HUES48 (cell line): ENCODE results near the gene CCDC146.

Experiments used
- H3K27ac ChIP-seq: one replicate; pipeline ENCODE4 v1.7.0; 2013; ENCODE audit warnings: low read depth, low read length, inconsistent platforms
- H3K27me3 ChIP-seq: 2 replicates; pipeline ENCODE4 v1.6.1; 2013; ENCODE audit warnings: mild to moderate bottlenecking, low read length; ENCODE audit not compliant: control insufficient read depth, insufficient read depth
- H3K36me3 ChIP-seq: 2 replicates; pipeline ENCODE4 v1.6.1; 2013; ENCODE audit warnings: low read length; ENCODE audit not compliant: control insufficient read depth, insufficient read depth
- H3K4me1 ChIP-seq: 2 replicates; pipeline ENCODE4 v1.6.1; 2013; ENCODE audit warnings: mild to moderate bottlenecking, low read length; ENCODE audit not compliant: control insufficient read depth, insufficient read depth
- H3K4me3 ChIP-seq: 2 replicates; pipeline ENCODE4 v1.5.1; 2013; ENCODE audit warnings: mild to moderate bottlenecking, low read depth, low read length
- H3K9ac ChIP-seq: 2 replicates; pipeline ENCODE4 v1.6.1; 2013; ENCODE audit warnings: mild to moderate bottlenecking, low read depth, low read length, moderate library complexity
- H3K9me3 ChIP-seq: 2 replicates; pipeline ENCODE4 v1.6.1; 2013; ENCODE audit warnings: low read length; ENCODE audit not compliant: control insufficient read depth, insufficient read depth

The CCDC146 gene

GRCh38 chr7:77316219-77316978 is 194.0 kb downstream of the CCDC146 start:
- H3K9me3 ChIP-seq: no peaks in the 10 kb centered on the region
- H3K27ac ChIP-seq: no peak overlapping the region
- no peak overlapping the region for H3K4me3 ChIP-seq
- no peaks in the 10 kb centered on the region for H3K4me1 ChIP-seq
- no peaks in the 10 kb centered on the region for H3K36me3 ChIP-seq
- no peaks in the 10 kb centered on the region; the same call in 1 of the 2 replicates for H3K27me3 ChIP-seq
- no peak overlapping the region for H3K9ac ChIP-seq

- H3K4me3 ChIP-seq: no peak overlapping the region
- H3K9me3 ChIP-seq: no peaks in the 10 kb centered on the region
- H3K27me3 ChIP-seq: no peaks in the 10 kb centered on the region; the same call in 1 of the 2 replicates
- no peak overlapping the region for H3K27ac ChIP-seq
- no peak overlapping the region for H3K9ac ChIP-seq
- H3K4me1 ChIP-seq: no peaks in the 10 kb centered on the region
- no peaks in the 10 kb centered on the region for H3K36me3 ChIP-seq
Observed at GRCh38 chr7:77318019-77318418, 195.6 kb downstream of the CCDC146 start.

GRCh38 chr7:77320137-77320536 is 197.7 kb downstream of the CCDC146 start:
- Histone ChIP-seq H3K36me3 (no peaks in the 10 kb centered on the region), H3K9me3 (no peaks in the 10 kb centered on the region), H3K4me3 (no peak overlapping the region), H3K27ac (no peak overlapping the region), H3K9ac (no peak overlapping the region), H3K4me1 (no peaks in the 10 kb centered on the region), H3K27me3 (no peaks in the 10 kb centered on the region; the same call in 1 of the 2 replicates)

GRCh38 chr7:77320714-77321113 is 198.3 kb downstream of the CCDC146 start:
- H3K9ac ChIP-seq: no peak overlapping the region
- H3K27ac ChIP-seq: no peak overlapping the region
- H3K9me3 ChIP-seq: no peaks in the 10 kb centered on the region
- H3K36me3 ChIP-seq: no peaks in the 10 kb centered on the region
- H3K4me1 ChIP-seq: no peaks in the 10 kb centered on the region
- H3K27me3 ChIP-seq: no peaks in the 10 kb centered on the region
- H3K4me3 ChIP-seq: no peak overlapping the region

GRCh38 chr7:77321300-77321699 is 198.9 kb downstream of the CCDC146 start:
- H3K27ac ChIP-seq: no peak overlapping the region
- no peaks in the 10 kb centered on the region for H3K36me3 ChIP-seq
- no peaks in the 10 kb centered on the region for H3K27me3 ChIP-seq
- H3K4me3 ChIP-seq: no peak overlapping the region
- H3K9me3 ChIP-seq: no peaks in the 10 kb centered on the region
- no peak overlapping the region for H3K9ac ChIP-seq
- no peaks in the 10 kb centered on the region for H3K4me1 ChIP-seq

- no peaks in the 10 kb centered on the region for H3K9me3 ChIP-seq
- H3K9ac ChIP-seq: no peak overlapping the region
- H3K27ac ChIP-seq: no peak overlapping the region
- no peaks in the 10 kb centered on the region for H3K36me3 ChIP-seq
- no peaks in the 10 kb centered on the region for H3K27me3 ChIP-seq
- peaks cover 10% of the 10 kb centered on the region; the same call in 1 of the 2 replicates for H3K4me1 ChIP-seq
- H3K4me3 ChIP-seq: no peak overlapping the region
Observed at GRCh38 chr7:77326131-77326530, 203.7 kb downstream of the CCDC146 start.

- Histone ChIP-seq H3K27ac (no peak overlapping the region), H3K9me3 (no peaks in the 10 kb centered on the region), H3K36me3 (no peaks in the 10 kb centered on the region), H3K27me3 (no peaks in the 10 kb centered on the region), H3K4me3 (no peak overlapping the region), H3K9ac (no peak overlapping the region), H3K4me1 (peaks cover 10% of the 10 kb centered on the region; the same call in 1 of the 2 replicates)
Observed at GRCh38 chr7:77327067-77327931, 204.9 kb downstream of the CCDC146 start.

GRCh38 chr7:77327932-77328628 is 205.7 kb downstream of the CCDC146 start:
- Histone ChIP-seq H3K27me3 (no peaks in the 10 kb centered on the region), H3K4me3 (no peak overlapping the region), H3K4me1 (peaks cover 10% of the 10 kb centered on the region; the same call in 1 of the 2 replicates), H3K9me3 (no peaks in the 10 kb centered on the region), H3K27ac (no peak overlapping the region), H3K9ac (no peak overlapping the region), H3K36me3 (no peaks in the 10 kb centered on the region)

GRCh38 chr7:77328669-77329068 is 206.3 kb downstream of the CCDC146 start:
- Histone ChIP-seq H3K4me3 (no peak overlapping the region), H3K27me3 (no peaks in the 10 kb centered on the region), H3K4me1 (peaks cover 10% of the 10 kb centered on the region; the same call in 1 of the 2 replicates), H3K36me3 (no peaks in the 10 kb centered on the region), H3K9me3 (no peaks in the 10 kb centered on the region), H3K9ac (no peak overlapping the region), H3K27ac (no peak overlapping the region)

GRCh38 chr7:77329466-77330168 is 207.2 kb downstream of the CCDC146 start:
- H3K4me1 ChIP-seq: peaks cover 10% of the 10 kb centered on the region; the same call in 1 of the 2 replicates
- no peak overlapping the region for H3K4me3 ChIP-seq
- H3K27ac ChIP-seq: no peak overlapping the region

More at GRCh38 chr7:77329466-77330168, 207.2 kb downstream of the CCDC146 start:
- Histone ChIP-seq H3K27me3 (no peaks in the 10 kb centered on the region), H3K9ac (no peak overlapping the region), H3K9me3 (no peaks in the 10 kb centered on the region), H3K36me3 (no peaks in the 10 kb centered on the region)
